Peyer's patch (tissue), 4 donors: ENCODE results near the gene ZBTB7C.

Experiments
- CTCF ChIP-seq, 6 experiments: fragments of 450-650 bp in 4 of 6; fragments of 200-600 bp in 2 of 6; sonication (generic) in 1 of 6; IDR thresholded peaks; one replicate each; pipeline ENCODE4 v1.5.1; 2017 to 2019; ENCODE audit warnings: antibody characterized with exemption in 6 of 6, mild to moderate bottlenecking in 3 of 6, moderate library complexity in 1 of 6
- POLR2A ChIP-seq, 2 donors: fragments of 450-650 bp; IDR thresholded peaks; one replicate each; pipeline ENCODE4 v1.5.1; 2017; ENCODE audit warnings: antibody characterized with exemption in 2 of 2, mild to moderate bottlenecking in 2 of 2, moderate library complexity in 2 of 2

GRCh38 chr18:48358868-48359267 lies 50.3 kb downstream of the ZBTB7C start:
- TF ChIP-seq POLR2A (IDR thresholded peaks at IDR 0.05) (no peak), CTCF (IDR thresholded peaks at IDR 0.05) (no peak)
